Measurements from ENCODE around the gene FAM153A.
"Not testable (repeated sequence)": the region's sequence is repeated elsewhere in the genome, so short reads cannot be mapped to it uniquely, and the experiment has no call there.

Gene FAM153A

DNA sequence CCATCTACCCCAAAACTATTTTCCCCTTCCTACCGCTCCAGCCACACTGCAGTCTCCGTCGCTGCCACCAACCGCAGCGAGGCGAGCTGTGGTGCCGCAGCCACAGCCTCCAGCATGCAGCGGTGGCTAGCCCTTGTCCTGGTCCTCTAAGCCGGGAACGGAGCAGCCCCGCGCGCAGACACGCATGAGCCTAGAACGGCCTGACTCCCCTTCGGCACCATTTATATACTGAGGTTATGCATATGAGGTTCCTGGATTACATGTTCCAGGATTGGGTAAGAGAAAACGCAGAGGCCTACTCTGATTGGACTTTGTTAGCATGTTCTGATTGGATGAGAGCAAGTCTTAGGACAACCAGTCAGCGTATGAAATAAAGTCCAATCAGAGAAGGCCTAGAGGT lies 24.6 kb upstream of the FAM153A start:
- H3K4me1 ChIP-seq (ENCODE audit: control insufficient read depth in 1 of 2, insufficient read depth in 2 of 2, low read length in 2 of 2); H3K9ac ChIP-seq (ENCODE audit: low read depth in 1 of 2, low read length in 2 of 2); H3K4me3 ChIP-seq (ENCODE audit: low read depth in 1 of 2, low read length in 2 of 2); H3K9me3 ChIP-seq (ENCODE audit: control insufficient read depth in 1 of 2, low read length in 2 of 2); H3K36me3 ChIP-seq (ENCODE audit: control insufficient read depth in 1 of 2, insufficient read depth in 2 of 2, low read length in 2 of 2); H3K27ac ChIP-seq (ENCODE audit: low read depth, low read length); H3K27me3 ChIP-seq (ENCODE audit: control insufficient read depth in 1 of 2, insufficient read depth in 2 of 2, low read length in 2 of 2): not testable (repeated sequence)

DNA sequence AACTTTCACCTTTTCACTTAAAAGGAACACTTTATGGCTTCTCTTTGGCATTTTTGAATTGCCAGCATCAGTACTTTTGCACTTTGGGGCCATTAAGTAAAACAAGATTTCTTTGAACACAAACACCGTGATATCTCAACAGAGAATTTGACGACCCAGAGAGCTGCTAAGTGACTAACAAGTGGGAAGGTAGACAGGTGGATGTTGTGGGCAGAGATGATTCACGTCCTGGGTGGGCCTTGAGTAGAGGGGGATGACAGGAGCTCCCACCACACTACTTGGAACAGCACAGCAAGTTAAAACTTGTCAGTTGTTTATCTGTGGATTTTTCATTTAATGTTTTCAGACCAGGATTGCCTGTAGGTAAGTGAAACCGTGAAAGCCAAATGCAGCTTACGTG lies 18.7 kb upstream of the FAM153A start:
- not testable (repeated sequence) for H3K9me3 ChIP-seq (ENCODE audit: control insufficient read depth in 1 of 2, low read length in 2 of 2); H3K4me1 ChIP-seq (ENCODE audit: control insufficient read depth in 1 of 2, insufficient read depth in 2 of 2, low read length in 2 of 2); H3K9ac ChIP-seq (ENCODE audit: low read depth in 1 of 2, low read length in 2 of 2)

DNA sequence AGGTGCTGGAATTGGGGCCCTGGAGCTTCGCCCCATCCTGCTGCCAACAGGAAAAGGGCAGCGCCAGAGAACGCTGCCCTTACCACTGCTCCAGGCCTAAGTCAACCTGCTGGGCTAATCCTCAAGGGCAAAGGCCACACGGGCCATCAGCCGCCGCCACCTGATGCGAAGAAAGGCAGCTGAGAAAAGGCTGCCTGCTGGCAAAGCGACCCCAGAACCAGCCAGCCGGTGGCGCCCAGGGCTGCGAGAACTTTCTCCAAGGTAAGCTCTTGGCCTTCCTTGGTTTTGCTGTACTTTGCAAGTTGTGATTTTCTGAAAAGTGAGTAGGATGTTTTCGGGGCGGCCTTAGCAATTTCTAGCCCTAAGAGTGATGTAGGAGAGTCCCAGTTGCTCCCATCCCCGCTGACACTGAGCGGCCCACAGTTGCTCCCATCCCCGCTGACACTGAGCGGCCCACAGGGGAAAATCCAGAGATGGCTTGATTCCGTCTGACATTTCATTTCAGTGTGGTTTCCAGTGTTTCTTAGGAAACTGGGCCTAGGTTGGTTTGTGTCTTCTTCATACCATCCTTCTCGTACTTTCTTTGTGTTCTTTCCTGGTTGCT lies 15.6 kb upstream of the FAM153A start:
- not testable (repeated sequence) for H3K4me1 ChIP-seq (ENCODE audit: control insufficient read depth in 1 of 2, insufficient read depth in 2 of 2, low read length in 2 of 2)

More for the DNA sequence above, 18.7 kb upstream of the FAM153A start:
- H3K36me3 ChIP-seq (ENCODE audit: control insufficient read depth in 1 of 2, insufficient read depth in 2 of 2, low read length in 2 of 2); H3K27ac ChIP-seq (ENCODE audit: low read depth, low read length); H3K4me3 ChIP-seq (ENCODE audit: low read depth in 1 of 2, low read length in 2 of 2); H3K27me3 ChIP-seq (ENCODE audit: control insufficient read depth in 1 of 2, insufficient read depth in 2 of 2, low read length in 2 of 2): not testable (repeated sequence)

DNA sequence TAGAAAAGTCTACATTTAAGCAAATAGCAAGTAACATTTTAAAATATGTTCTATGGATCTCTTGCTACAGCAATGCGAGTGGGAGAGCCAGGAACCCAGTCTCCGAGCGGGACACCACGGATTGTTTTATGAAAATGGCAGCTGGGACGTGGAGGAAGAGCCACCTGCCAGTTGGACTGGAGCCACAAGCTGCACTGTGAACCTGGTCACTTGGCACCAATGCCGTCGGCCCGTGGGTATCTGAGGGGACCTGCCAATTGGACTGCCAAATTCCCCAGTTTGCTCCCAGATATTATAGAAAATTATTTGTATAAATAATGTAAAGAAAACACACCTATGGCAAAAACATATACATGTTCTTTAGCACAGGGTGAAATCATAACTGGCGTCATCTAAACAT lies 10.6 kb upstream of the FAM153A start:
- not testable (repeated sequence) for H3K27ac ChIP-seq (ENCODE audit: low read depth, low read length); H3K9me3 ChIP-seq (ENCODE audit: control insufficient read depth in 1 of 2, low read length in 2 of 2); H3K9ac ChIP-seq (ENCODE audit: low read depth in 1 of 2, low read length in 2 of 2); H3K27me3 ChIP-seq (ENCODE audit: control insufficient read depth in 1 of 2, insufficient read depth in 2 of 2, low read length in 2 of 2); H3K4me3 ChIP-seq (ENCODE audit: low read depth in 1 of 2, low read length in 2 of 2); H3K4me1 ChIP-seq (ENCODE audit: control insufficient read depth in 1 of 2, insufficient read depth in 2 of 2, low read length in 2 of 2); H3K36me3 ChIP-seq (ENCODE audit: control insufficient read depth in 1 of 2, insufficient read depth in 2 of 2, low read length in 2 of 2)

More for the DNA sequence above, 15.6 kb upstream of the FAM153A start:
- H3K4me3 ChIP-seq (ENCODE audit: low read depth in 1 of 2, low read length in 2 of 2); H3K27me3 ChIP-seq (ENCODE audit: control insufficient read depth in 1 of 2, insufficient read depth in 2 of 2, low read length in 2 of 2); H3K9ac ChIP-seq (ENCODE audit: low read depth in 1 of 2, low read length in 2 of 2); H3K9me3 ChIP-seq (ENCODE audit: control insufficient read depth in 1 of 2, low read length in 2 of 2); H3K27ac ChIP-seq (ENCODE audit: low read depth, low read length); H3K36me3 ChIP-seq (ENCODE audit: control insufficient read depth in 1 of 2, insufficient read depth in 2 of 2, low read length in 2 of 2): not testable (repeated sequence)

DNA sequence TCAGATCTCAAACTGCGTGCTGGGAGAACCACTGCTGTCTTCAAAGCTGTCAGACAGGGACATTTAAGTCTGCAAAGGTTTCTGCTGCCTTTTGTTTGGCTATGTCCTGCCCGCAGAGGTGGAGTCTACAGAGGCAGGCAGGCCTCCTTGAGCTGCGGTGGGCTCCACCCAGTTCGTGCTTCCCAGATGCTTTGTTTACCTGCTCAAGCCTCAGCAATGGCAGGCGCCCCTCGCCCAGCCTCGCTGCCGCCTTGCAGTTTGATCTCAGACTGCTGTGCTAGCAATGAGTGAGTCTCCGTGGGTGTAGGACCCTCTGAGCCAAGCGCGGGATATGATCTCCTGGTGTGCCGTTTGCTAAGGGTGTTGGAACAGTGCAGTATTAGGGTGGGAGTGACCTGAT lies 8.9 kb upstream of the FAM153A start:
- not testable (repeated sequence) for H3K36me3 ChIP-seq (ENCODE audit: control insufficient read depth in 1 of 2, insufficient read depth in 2 of 2, low read length in 2 of 2); H3K4me1 ChIP-seq (ENCODE audit: control insufficient read depth in 1 of 2, insufficient read depth in 2 of 2, low read length in 2 of 2); H3K4me3 ChIP-seq (ENCODE audit: low read depth in 1 of 2, low read length in 2 of 2); H3K27me3 ChIP-seq (ENCODE audit: control insufficient read depth in 1 of 2, insufficient read depth in 2 of 2, low read length in 2 of 2); H3K27ac ChIP-seq (ENCODE audit: low read depth, low read length); H3K9me3 ChIP-seq (ENCODE audit: control insufficient read depth in 1 of 2, low read length in 2 of 2); H3K9ac ChIP-seq (ENCODE audit: low read depth in 1 of 2, low read length in 2 of 2)

DNA sequence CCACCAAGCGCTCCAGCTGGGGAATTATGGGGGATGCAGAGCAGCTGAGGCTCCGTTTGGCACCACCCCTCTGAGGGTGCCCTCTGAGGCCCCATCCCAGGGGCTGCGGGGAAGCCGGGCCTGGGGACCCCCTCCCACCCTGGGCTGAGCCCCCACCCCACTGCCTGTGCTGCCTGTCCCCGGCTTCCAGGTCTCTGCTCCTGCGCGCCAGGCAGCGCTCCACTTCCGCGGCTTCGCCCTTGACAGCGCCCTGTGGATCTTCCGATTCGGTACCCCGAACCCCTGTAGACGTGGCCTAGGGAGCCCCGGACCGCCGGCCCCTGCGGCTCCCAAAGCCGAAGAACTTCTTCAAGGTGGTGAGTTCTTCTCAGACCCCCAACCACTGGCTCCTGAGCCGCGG lies 530 bp downstream of the FAM153A start:
- not testable (repeated sequence) for H3K4me3 ChIP-seq (ENCODE audit: low read depth in 1 of 2, low read length in 2 of 2); H3K9me3 ChIP-seq (ENCODE audit: control insufficient read depth in 1 of 2, low read length in 2 of 2); H3K36me3 ChIP-seq (ENCODE audit: control insufficient read depth in 1 of 2, insufficient read depth in 2 of 2, low read length in 2 of 2); H3K4me1 ChIP-seq (ENCODE audit: control insufficient read depth in 1 of 2, insufficient read depth in 2 of 2, low read length in 2 of 2); H3K27me3 ChIP-seq (ENCODE audit: control insufficient read depth in 1 of 2, insufficient read depth in 2 of 2, low read length in 2 of 2); H3K27ac ChIP-seq (ENCODE audit: low read depth, low read length); H3K9ac ChIP-seq (ENCODE audit: low read depth in 1 of 2, low read length in 2 of 2)

DNA sequence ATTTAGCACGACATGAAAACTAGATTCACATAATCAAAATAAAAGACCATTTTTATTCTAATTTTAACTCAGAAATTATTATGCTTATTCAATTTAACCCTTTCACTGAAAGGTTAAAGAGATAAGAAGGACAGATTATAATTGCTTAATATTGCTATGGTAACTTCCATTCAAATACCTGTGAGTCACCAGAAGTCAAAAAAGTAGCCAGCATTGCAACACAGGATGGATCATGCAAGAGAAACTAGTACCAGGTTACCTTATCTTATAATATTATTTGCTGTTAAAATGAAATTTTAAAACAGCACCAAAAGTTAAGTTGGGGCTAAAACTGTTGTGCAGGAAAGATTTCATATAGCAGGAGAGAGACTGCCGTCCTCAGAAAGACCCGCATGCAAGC lies 11.5 kb downstream of the FAM153A start:
- H3K27ac ChIP-seq (ENCODE audit: low read depth, low read length); H3K27me3 ChIP-seq (ENCODE audit: control insufficient read depth in 1 of 2, insufficient read depth in 2 of 2, low read length in 2 of 2); H3K4me1 ChIP-seq (ENCODE audit: control insufficient read depth in 1 of 2, insufficient read depth in 2 of 2, low read length in 2 of 2); H3K9ac ChIP-seq (ENCODE audit: low read depth in 1 of 2, low read length in 2 of 2); H3K36me3 ChIP-seq (ENCODE audit: control insufficient read depth in 1 of 2, insufficient read depth in 2 of 2, low read length in 2 of 2); H3K9me3 ChIP-seq (ENCODE audit: control insufficient read depth in 1 of 2, low read length in 2 of 2); H3K4me3 ChIP-seq (ENCODE audit: low read depth in 1 of 2, low read length in 2 of 2): not testable (repeated sequence)

DNA sequence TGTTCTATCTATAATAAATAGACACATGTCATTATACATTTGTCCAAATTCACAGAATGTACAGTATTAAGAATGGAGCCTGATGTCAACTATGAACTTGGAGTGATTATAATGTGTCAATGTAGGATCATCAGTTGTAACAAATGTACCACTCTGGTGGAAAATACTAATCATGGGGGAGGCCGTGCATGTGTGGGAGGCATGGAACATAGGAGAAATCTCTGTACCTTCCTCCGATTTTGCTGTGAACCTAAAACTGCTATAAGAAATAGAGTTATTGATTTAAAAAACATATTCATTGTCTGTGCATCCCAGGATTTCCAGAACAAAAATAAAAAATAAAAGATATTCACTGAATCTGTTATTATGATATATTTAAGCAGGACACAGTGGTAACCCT lies 12.1 kb downstream of the FAM153A start:
- H3K4me1 ChIP-seq (ENCODE audit: control insufficient read depth in 1 of 2, insufficient read depth in 2 of 2, low read length in 2 of 2); H3K27me3 ChIP-seq (ENCODE audit: control insufficient read depth in 1 of 2, insufficient read depth in 2 of 2, low read length in 2 of 2); H3K36me3 ChIP-seq (ENCODE audit: control insufficient read depth in 1 of 2, insufficient read depth in 2 of 2, low read length in 2 of 2); H3K9ac ChIP-seq (ENCODE audit: low read depth in 1 of 2, low read length in 2 of 2); H3K27ac ChIP-seq (ENCODE audit: low read depth, low read length); H3K9me3 ChIP-seq (ENCODE audit: control insufficient read depth in 1 of 2, low read length in 2 of 2); H3K4me3 ChIP-seq (ENCODE audit: low read depth in 1 of 2, low read length in 2 of 2): not testable (repeated sequence)

DNA sequence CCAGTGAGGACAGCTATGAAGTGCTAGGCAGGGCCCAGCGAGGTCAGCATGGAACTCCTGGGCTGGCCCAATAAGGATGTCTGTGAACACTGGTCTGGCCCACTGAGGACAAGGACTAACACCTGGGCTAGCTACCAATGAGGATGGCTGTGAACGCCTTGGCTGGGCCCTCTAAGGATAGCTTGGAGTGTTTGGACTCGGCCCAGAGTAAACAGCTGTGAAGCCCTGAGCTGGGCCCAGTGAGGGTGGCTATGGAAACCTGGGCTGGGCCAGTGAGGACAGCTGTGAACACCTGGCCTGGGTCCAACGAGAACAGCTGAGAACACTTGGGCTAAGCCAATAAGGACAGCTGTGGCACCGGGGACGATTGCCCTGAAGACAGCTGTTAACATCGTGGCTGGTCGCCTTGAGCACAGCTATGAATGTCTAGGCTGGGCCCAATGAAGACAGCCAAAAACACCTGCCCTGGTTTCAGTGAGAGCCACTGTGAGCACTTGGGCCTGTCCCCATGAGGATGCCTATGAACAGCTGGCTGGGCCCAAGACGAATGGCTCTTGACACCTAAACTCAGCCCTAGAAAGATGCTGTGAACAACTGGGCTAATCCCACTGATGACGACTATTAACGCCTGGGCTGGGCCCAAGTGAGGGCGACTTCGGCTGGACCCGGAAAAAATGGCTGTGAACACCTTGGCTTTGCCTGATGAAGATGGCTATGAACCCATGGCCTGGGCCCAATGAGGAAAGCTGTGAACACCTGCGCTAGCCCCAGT lies 18.8 kb downstream of the FAM153A start:
- not testable (repeated sequence) for H3K27ac ChIP-seq (ENCODE audit: low read depth, low read length); H3K27me3 ChIP-seq (ENCODE audit: control insufficient read depth in 1 of 2, insufficient read depth in 2 of 2, low read length in 2 of 2); H3K9me3 ChIP-seq (ENCODE audit: control insufficient read depth in 1 of 2, low read length in 2 of 2); H3K4me3 ChIP-seq (ENCODE audit: low read depth in 1 of 2, low read length in 2 of 2); H3K4me1 ChIP-seq (ENCODE audit: control insufficient read depth in 1 of 2, insufficient read depth in 2 of 2, low read length in 2 of 2); H3K9ac ChIP-seq (ENCODE audit: low read depth in 1 of 2, low read length in 2 of 2); H3K36me3 ChIP-seq (ENCODE audit: control insufficient read depth in 1 of 2, insufficient read depth in 2 of 2, low read length in 2 of 2)

DNA sequence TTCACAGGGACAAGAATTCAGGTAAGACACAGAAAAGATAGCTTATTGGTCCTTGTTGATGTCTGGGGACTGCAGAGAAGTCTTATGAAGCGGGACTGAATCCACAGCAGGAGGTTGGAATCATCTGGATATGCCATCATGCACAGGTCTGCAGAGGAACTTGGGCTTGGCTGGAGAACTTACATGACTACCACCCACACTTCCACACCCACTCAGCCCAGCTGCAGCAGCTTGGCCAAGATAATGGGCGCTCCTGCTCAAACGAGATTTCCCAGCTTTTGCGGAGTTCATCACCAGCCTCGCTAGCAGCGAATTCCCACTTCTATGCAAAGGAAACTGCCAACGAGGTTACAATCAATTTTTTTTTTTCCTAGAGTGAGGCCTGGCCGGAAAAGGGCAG lies 21.7 kb downstream of the FAM153A start:
- not testable (repeated sequence) for H3K27me3 ChIP-seq (ENCODE audit: control insufficient read depth in 1 of 2, insufficient read depth in 2 of 2, low read length in 2 of 2); H3K27ac ChIP-seq (ENCODE audit: low read depth, low read length); H3K9me3 ChIP-seq (ENCODE audit: control insufficient read depth in 1 of 2, low read length in 2 of 2); H3K36me3 ChIP-seq (ENCODE audit: control insufficient read depth in 1 of 2, insufficient read depth in 2 of 2, low read length in 2 of 2); H3K4me1 ChIP-seq (ENCODE audit: control insufficient read depth in 1 of 2, insufficient read depth in 2 of 2, low read length in 2 of 2); H3K4me3 ChIP-seq (ENCODE audit: low read depth in 1 of 2, low read length in 2 of 2); H3K9ac ChIP-seq (ENCODE audit: low read depth in 1 of 2, low read length in 2 of 2)

DNA sequence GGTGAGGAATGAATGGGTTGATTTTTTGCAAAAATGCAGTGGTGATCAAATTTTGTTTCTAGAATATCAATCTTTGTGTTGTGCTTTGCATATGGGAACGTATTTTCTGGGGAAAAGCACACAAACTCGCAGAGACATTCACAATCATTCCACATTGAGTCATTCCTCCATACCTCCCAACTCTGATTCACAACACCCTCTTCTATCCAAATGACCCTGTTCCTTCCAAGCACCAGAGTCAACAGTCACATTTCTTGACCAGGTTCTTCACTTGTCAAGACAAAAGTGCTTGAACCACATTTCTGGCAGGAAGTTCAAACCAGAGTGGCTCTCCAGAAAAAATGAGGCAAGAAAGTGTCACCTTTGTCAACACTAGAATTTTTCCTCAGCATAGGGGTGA lies 35.3 kb downstream of the FAM153A start:
- not testable (repeated sequence) for H3K4me3 ChIP-seq (ENCODE audit: low read depth in 1 of 2, low read length in 2 of 2); H3K4me1 ChIP-seq (ENCODE audit: control insufficient read depth in 1 of 2, insufficient read depth in 2 of 2, low read length in 2 of 2); H3K9me3 ChIP-seq (ENCODE audit: control insufficient read depth in 1 of 2, low read length in 2 of 2); H3K36me3 ChIP-seq (ENCODE audit: control insufficient read depth in 1 of 2, insufficient read depth in 2 of 2, low read length in 2 of 2); H3K27me3 ChIP-seq (ENCODE audit: control insufficient read depth in 1 of 2, insufficient read depth in 2 of 2, low read length in 2 of 2); H3K9ac ChIP-seq (ENCODE audit: low read depth in 1 of 2, low read length in 2 of 2); H3K27ac ChIP-seq (ENCODE audit: low read depth, low read length)

Data from duodenal mucosa (tissue), 2 donors.